H1 (cell line): Measurements from ENCODE around the gene AGAP1.

Experiments used
- EGR1 ChIP-seq: IDR thresholded peaks from 2 replicates; pipeline ENCODE4 v1.6.1; 2011; ENCODE audit warnings: low read depth, low read length, borderline replicate concordance
- EZH2 ChIP-seq: fragments of 200-600 bp; sonication (generic); IDR thresholded peaks from 2 replicates; pipeline ENCODE4 v1.7.1; 2012; ENCODE audit warnings: low read depth, mild to moderate bottlenecking, moderate library complexity, low read length, inconsistent platforms; ENCODE audit not compliant: severe bottlenecking
- JUND ChIP-seq: IDR thresholded peaks from 2 replicates; pipeline ENCODE4 v1.6.1; 2011; ENCODE audit warnings: mild to moderate bottlenecking, improper control_type of control experiment, low read length
- KDM1A ChIP-seq: fragments of 200-600, 300-600 bp; sonication (generic); IDR thresholded peaks from 2 replicates; pipeline ENCODE4 v1.7.1; 2016; ENCODE audit warnings: mild to moderate bottlenecking, low read length, borderline replicate concordance
- POLR2A ChIP-seq, 2 experiments: IDR thresholded peaks; 1 replicate in 1 of 2; 2 replicates in 1 of 2; pipeline ENCODE4 v1.6.1; 2011; ENCODE audit warnings: low read depth in 2 of 2, low read length in 2 of 2, mild to moderate bottlenecking in 2 of 2; ENCODE audit errors: control extremely low read depth in 1 of 2
- RBBP5 ChIP-seq: IDR thresholded peaks from 2 replicates; pipeline ENCODE4 v1.7.1; 2012; ENCODE audit warnings: low read depth, mild to moderate bottlenecking, inconsistent platforms, low read length, moderate library complexity, borderline replicate concordance
- RFX5 ChIP-seq: IDR thresholded peaks from 2 replicates; pipeline ENCODE4 v1.6.1; 2011; ENCODE audit warnings: low read depth, low read length, improper control_type of control experiment, borderline replicate concordance
- RNF2 ChIP-seq: fragments of 200-900, 300-1000 bp; sonication (generic); IDR thresholded peaks from 2 replicates; pipeline ENCODE4 v1.7.1; 2016; ENCODE audit warnings: borderline replicate concordance, low read depth, mild to moderate bottlenecking, antibody characterized with exemption, low read length; ENCODE audit not compliant: poor library complexity, severe bottlenecking; ENCODE audit errors: missing control alignments
- TAF1 ChIP-seq: IDR thresholded peaks from 2 replicates; pipeline ENCODE4 v1.6.1; 2011; ENCODE audit warnings: mild to moderate bottlenecking, low read depth, low read length
- TCF12 ChIP-seq: IDR thresholded peaks from 2 replicates; pipeline ENCODE4 v1.6.1; 2011; ENCODE audit warnings: low read depth, mild to moderate bottlenecking, low read length
- TEAD4 ChIP-seq: IDR thresholded peaks from 2 replicates; pipeline ENCODE4 v1.6.1; 2012; ENCODE audit warnings: low read depth, low read length, inconsistent platforms, mixed read lengths
- TF ChIP-seq, protein P1 (sequence below): IDR thresholded peaks from 2 replicates; pipeline ENCODE4 v1.6.1; 2012; ENCODE audit warnings: inconsistent platforms
- TF ChIP-seq, protein P2 (sequence below), 3 experiments: IDR thresholded peaks; 1 replicate in 2 of 3; 2 replicates in 1 of 3; pipeline versions ENCODE4 v1.5.1 to v1.6.1; 2011; ENCODE audit warnings: low read length in 3 of 3, mild to moderate bottlenecking in 3 of 3, inconsistent platforms in 2 of 3, low read depth in 1 of 3, moderate library complexity in 1 of 3; ENCODE audit not compliant: insufficient read depth in 1 of 3; ENCODE audit errors: control extremely low read depth in 1 of 3

DNA sequence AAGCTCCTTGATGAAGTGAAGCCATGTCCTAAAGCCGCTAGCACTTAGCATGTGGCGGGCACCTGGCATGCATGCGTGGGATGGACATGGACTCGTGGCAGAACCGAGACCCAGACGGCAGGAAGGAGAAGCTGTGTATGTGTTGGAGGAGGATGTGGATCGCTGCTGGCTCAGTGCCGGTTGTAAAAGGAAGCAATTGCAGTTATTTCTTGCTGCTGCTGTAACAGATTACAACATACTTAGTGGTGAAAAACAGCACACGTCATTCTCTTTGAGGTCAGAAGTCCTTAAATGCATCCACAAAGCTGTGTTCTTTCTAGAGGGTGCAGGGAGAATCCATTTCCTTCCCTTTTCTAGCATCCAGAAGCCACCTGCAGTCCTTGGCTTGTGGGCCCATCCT, 74.6 kb downstream of the AGAP1 start:
- TF ChIP-seq RBBP5: no peak
- no peak for TF ChIP-seq RFX5
- TF ChIP-seq, protein P1, sequence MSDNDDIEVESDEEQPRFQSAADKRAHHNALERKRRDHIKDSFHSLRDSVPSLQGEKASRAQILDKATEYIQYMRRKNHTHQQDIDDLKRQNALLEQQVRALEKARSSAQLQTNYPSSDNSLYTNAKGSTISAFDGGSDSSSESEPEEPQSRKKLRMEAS: no peak
- TF ChIP-seq KDM1A: no peak
- no peak for TF ChIP-seq TAF1
- TF ChIP-seq, protein P2, sequence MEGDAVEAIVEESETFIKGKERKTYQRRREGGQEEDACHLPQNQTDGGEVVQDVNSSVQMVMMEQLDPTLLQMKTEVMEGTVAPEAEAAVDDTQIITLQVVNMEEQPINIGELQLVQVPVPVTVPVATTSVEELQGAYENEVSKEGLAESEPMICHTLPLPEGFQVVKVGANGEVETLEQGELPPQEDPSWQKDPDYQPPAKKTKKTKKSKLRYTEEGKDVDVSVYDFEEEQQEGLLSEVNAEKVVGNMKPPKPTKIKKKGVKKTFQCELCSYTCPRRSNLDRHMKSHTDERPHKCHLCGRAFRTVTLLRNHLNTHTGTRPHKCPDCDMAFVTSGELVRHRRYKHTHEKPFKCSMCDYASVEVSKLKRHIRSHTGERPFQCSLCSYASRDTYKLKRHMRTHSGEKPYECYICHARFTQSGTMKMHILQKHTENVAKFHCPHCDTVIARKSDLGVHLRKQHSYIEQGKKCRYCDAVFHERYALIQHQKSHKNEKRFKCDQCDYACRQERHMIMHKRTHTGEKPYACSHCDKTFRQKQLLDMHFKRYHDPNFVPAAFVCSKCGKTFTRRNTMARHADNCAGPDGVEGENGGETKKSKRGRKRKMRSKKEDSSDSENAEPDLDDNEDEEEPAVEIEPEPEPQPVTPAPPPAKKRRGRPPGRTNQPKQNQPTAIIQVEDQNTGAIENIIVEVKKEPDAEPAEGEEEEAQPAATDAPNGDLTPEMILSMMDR (IDR thresholded peaks at IDR 0.05; ENCODE audit: control extremely low read depth in 1 of 3, insufficient read depth in 1 of 3, low read depth in 1 of 3, low read length in 3 of 3): no peak
- no peak for TF ChIP-seq TEAD4
- TF ChIP-seq JUND: no peak
- no peak for TF ChIP-seq POLR2A (IDR thresholded peaks at IDR 0.05; ENCODE audit: control extremely low read depth in 1 of 2, low read depth in 2 of 2, low read length in 2 of 2)
- TF ChIP-seq RNF2: no peak
- no peak for TF ChIP-seq EGR1
- TF ChIP-seq EZH2: no peak
- TF ChIP-seq TCF12: no peak
